Measurements from ENCODE around the gene SLBP.

Gene SLBP

GRCh38 chr4:1647432-1647831, 64.7 kb downstream of the SLBP start:
- H3K79me2 ChIP-seq, result no peaks in the 10 kb centered on the region
- H3K36me3 ChIP-seq (ENCODE audit: control insufficient read depth, insufficient read depth, low read length), result no peaks in the 10 kb centered on the region
- no peak overlapping the region for H2AFZ ChIP-seq
- no peak overlapping the region for H3K4me2 ChIP-seq (ENCODE audit: low read length)
- no peak for TF ChIP-seq CTCF (IDR thresholded peaks at IDR 0.05)
- H3K27me3 ChIP-seq (ENCODE audit: control insufficient read depth, insufficient read depth, low read length), result no peaks in the 10 kb centered on the region
- H3K4me1 ChIP-seq, result no peaks in the 10 kb centered on the region
- H3K27ac ChIP-seq, result no peak overlapping the region
- H3K4me3 ChIP-seq (ENCODE audit: low read depth, low read length), result no peak overlapping the region
- no peak overlapping the region for H3K9ac ChIP-seq
- no peaks in the 10 kb centered on the region for H3K9me3 ChIP-seq (ENCODE audit: control insufficient read depth, low read length)

- Histone ChIP-seq H3K36me3 (ENCODE audit: control insufficient read depth, insufficient read depth, low read length) (no peaks in the 10 kb centered on the region), H3K79me2 (no peaks in the 10 kb centered on the region), H3K4me3 (ENCODE audit: low read depth, low read length) (no peak overlapping the region), H3K9ac (no peak overlapping the region), H3K27ac (no peak overlapping the region), H3K4me1 (no peaks in the 10 kb centered on the region), H3K27me3 (ENCODE audit: control insufficient read depth, insufficient read depth, low read length) (no peaks in the 10 kb centered on the region), H3K4me2 (ENCODE audit: low read length) (no peak overlapping the region), H3K9me3 (ENCODE audit: control insufficient read depth, low read length) (no peaks in the 10 kb centered on the region), H2AFZ (no peak overlapping the region)
- TF ChIP-seq CTCF (IDR thresholded peaks at IDR 0.05), result no peak
Measured at GRCh38 chr4:1646690-1647089, 65.4 kb downstream of the SLBP start.

- H3K9me3 ChIP-seq (ENCODE audit: control insufficient read depth, low read length), result no peaks in the 10 kb centered on the region
- no peak overlapping the region for H3K27ac ChIP-seq
- H3K9ac ChIP-seq, result no peak overlapping the region
- no peaks in the 10 kb centered on the region for H3K27me3 ChIP-seq (ENCODE audit: control insufficient read depth, insufficient read depth, low read length)
- no peaks in the 10 kb centered on the region for H3K79me2 ChIP-seq
- H3K4me1 ChIP-seq, result no peaks in the 10 kb centered on the region
- H2AFZ ChIP-seq, result no peak overlapping the region
- no peaks in the 10 kb centered on the region for H3K36me3 ChIP-seq (ENCODE audit: control insufficient read depth, insufficient read depth, low read length)
- no peak for TF ChIP-seq CTCF (IDR thresholded peaks at IDR 0.05)
- no peak overlapping the region for H3K4me3 ChIP-seq (ENCODE audit: low read depth, low read length)
- no peak overlapping the region for H3K4me2 ChIP-seq (ENCODE audit: low read length)
Measured at GRCh38 chr4:1644891-1645657, 67.0 kb downstream of the SLBP start.

- Histone ChIP-seq H3K4me1 (no peaks in the 10 kb centered on the region), H3K4me3 (ENCODE audit: low read depth, low read length) (no peak overlapping the region), H3K9ac (no peak overlapping the region), H2AFZ (no peak overlapping the region), H3K4me2 (ENCODE audit: low read length) (no peak overlapping the region), H3K79me2 (no peaks in the 10 kb centered on the region), H3K27ac (no peak overlapping the region), H3K36me3 (ENCODE audit: control insufficient read depth, insufficient read depth, low read length) (no peaks in the 10 kb centered on the region), H3K9me3 (ENCODE audit: control insufficient read depth, low read length) (no peaks in the 10 kb centered on the region), H3K27me3 (ENCODE audit: control insufficient read depth, insufficient read depth, low read length) (no peaks in the 10 kb centered on the region)
- no peak for TF ChIP-seq CTCF (IDR thresholded peaks at IDR 0.05)
Measured at GRCh38 chr4:1643971-1644735, 68.0 kb downstream of the SLBP start.
